Activated CD4-positive, alpha-beta T cell treated with anti-CD3 and anti-CD28 coated beads for 36 hours (primary cell): ENCODE data around the gene COA8. TPM values are rescaled to one million over a fixed set of nuclear protein-coding genes. Genes with fewer than 3 reads are reported as not detected.

Experiments
- ATAC-seq: fragments of 200-7000 bp; cut with Tn5 transposase; one replicate; pipeline ENCODE4 v1.10.0; 2021; ENCODE audit warnings: mild to moderate bottlenecking, moderate library complexity
- CTCF ChIA-PET: fragments of 350-600 bp; sonication (Branson Sonifier 250); formaldehyde crosslinking; loops from one replicate; lab custom pipeline; 2021; ENCODE audit warnings: antibody characterized with exemption; lab: Charles Lee
- POLR2A ChIA-PET: fragments of 350-600 bp; sonication (Branson Sonifier 250); formaldehyde crosslinking; loops from one replicate; lab custom pipeline; 2021; ENCODE audit warnings: antibody characterized with exemption, inconsistent platforms; lab: Charles Lee
- DNase-seq: peaks from one replicate; pipeline ENCODE4 v3.0.0-alpha.2; 2020
- H3K27ac Mint-ChIP-seq: one replicate; pipeline ENCODE4 v1.8.0; 2021; ENCODE audit warnings: mixed read lengths
- H3K27me3 Mint-ChIP-seq: one replicate; pipeline ENCODE4 v1.8.0; 2021; ENCODE audit warnings: mixed read lengths
- H3K36me3 Mint-ChIP-seq: one replicate; pipeline ENCODE4 v1.8.0; 2021; ENCODE audit warnings: low read depth, mixed read lengths
- H3K4me1 Mint-ChIP-seq: one replicate; pipeline ENCODE4 v1.8.0; 2021; ENCODE audit warnings: mixed read lengths
- H3K4me3 Mint-ChIP-seq: one replicate; pipeline ENCODE4 v1.8.0; 2021; ENCODE audit warnings: mild to moderate bottlenecking, moderate library complexity, mixed read lengths
- H3K9me3 Mint-ChIP-seq: one replicate; pipeline ENCODE4 v1.8.0; 2021; ENCODE audit warnings: low read depth, mixed read lengths
- intact Hi-C, 2 experiments: fragments of 100-400 bp; cut with DNase I in 1 of 2; cut with micrococcal nuclease in 1 of 2; formaldehyde crosslinking; loops; one replicate each; pipeline versions ENCODE4 v1.14.2 to v1.15.1; 2022 to 2024; cut with DNase I, micrococcal nuclease
- total RNA-seq, 2 experiments: library from RNA; stranded (reverse); gene quantifications; one replicate each; pipeline ENCODE4 v1.2.3, GENCODE V29; 2021

Gene COA8
- total RNA-seq, 2 experiments from 2014 or later: 39.6 to 41.7 TPM

- no peak overlapping the region for H3K4me3 Mint-ChIP-seq
- ChIA-PET CTCF (interaction anchor here (0.6 to 1.2 kb wide), 4 partner anchors 10 to 240 kb away, joined by 3 to 4 read pairs (median 4); no protein-coding TSS in a partner anchor), POLR2A (no interaction called here)
- peaks cover 21% of the 10 kb centered on the region for H3K4me1 Mint-ChIP-seq
- peaks cover 6% of the 10 kb centered on the region for H3K36me3 Mint-ChIP-seq
- no peaks in the 10 kb centered on the region for H3K27me3 Mint-ChIP-seq
- no peak for ATAC-seq
- H3K27ac Mint-ChIP-seq: no peak overlapping the region
- no peak for DNase-seq
- intact Hi-C loops: no loop called here
- no peaks in the 10 kb centered on the region for H3K9me3 Mint-ChIP-seq
These were observed 6.2 kb downstream of the COA8 start for GRCh38 chr14:103568952-103569351.

- H3K4me3 Mint-ChIP-seq: no peak overlapping the region
- H3K27ac Mint-ChIP-seq: no peak overlapping the region
- POLR2A ChIA-PET: no interaction called here
- intact Hi-C loops: no loop called here
- no peak for ATAC-seq
- H3K27me3 Mint-ChIP-seq: no peaks in the 10 kb centered on the region
- peaks cover 17% of the 10 kb centered on the region for H3K4me1 Mint-ChIP-seq
- CTCF ChIA-PET: interaction anchor here (0.6 to 1.2 kb wide), 4 partner anchors 10 to 239 kb away, joined by 3 to 4 read pairs (median 4); no protein-coding TSS in a partner anchor
- no peaks in the 10 kb centered on the region for H3K9me3 Mint-ChIP-seq
- DNase-seq: no peak
- H3K36me3 Mint-ChIP-seq: peaks cover 10% of the 10 kb centered on the region
These were observed 6.6 kb downstream of the COA8 start for GRCh38 chr14:103569408-103569807.

- DNase-seq (no peak), ATAC-seq (no peak)
- peaks cover 32% of the 10 kb centered on the region for H3K36me3 Mint-ChIP-seq
- ChIA-PET CTCF (interaction anchor here (0.6 to 1.3 kb wide), 3 partner anchors 10 to 213 kb away, joined by 3 to 6 read pairs (median 4); partner anchors contain the start of gene BAG5), POLR2A (no interaction called here)
- intact Hi-C loops: loop anchor here (5.0 kb wide), 2 partner anchors 103 to 178 kb away; no protein-coding TSS in a partner anchor
- H3K9me3 Mint-ChIP-seq: no peaks in the 10 kb centered on the region
- no peak overlapping the region for H3K4me3 Mint-ChIP-seq
- no peaks in the 10 kb centered on the region for H3K27me3 Mint-ChIP-seq
- H3K4me1 Mint-ChIP-seq: no peaks in the 10 kb centered on the region
- H3K27ac Mint-ChIP-seq: no peak overlapping the region
These were observed 11.3 kb downstream of the COA8 start for GRCh38 chr14:103574104-103574503.

- Mint-ChIP-seq H3K27me3 (no peaks in the 10 kb centered on the region), H3K4me1 (no peaks in the 10 kb centered on the region), H3K36me3 (peaks cover 32% of the 10 kb centered on the region), H3K4me3 (no peak overlapping the region), H3K27ac (no peak overlapping the region), H3K9me3 (no peaks in the 10 kb centered on the region)
- CTCF ChIA-PET: interaction anchor here (0.7 to 1.3 kb wide), 4 partner anchors 11 to 102 kb away, joined by 3 to 6 read pairs (median 3); no protein-coding TSS in a partner anchor
- intact Hi-C loops: loop anchor here (5.0 kb wide), 2 partner anchors 103 to 178 kb away; no protein-coding TSS in a partner anchor
- no peak for ATAC-seq
- DNase-seq: no peak
- POLR2A ChIA-PET: no interaction called here
These were observed 12.0 kb downstream of the COA8 start for GRCh38 chr14:103574707-103575285.

GRCh38 chr14:103576371-103577024 lies 13.7 kb downstream of the COA8 start:
- no peaks in the 10 kb centered on the region for H3K27me3 Mint-ChIP-seq
- no peak for DNase-seq
- no peaks in the 10 kb centered on the region for H3K4me1 Mint-ChIP-seq
- no peak overlapping the region for H3K4me3 Mint-ChIP-seq
- no peaks in the 10 kb centered on the region for H3K9me3 Mint-ChIP-seq
- intact Hi-C loops: no loop called here
- ChIA-PET CTCF (no interaction called here), POLR2A (no interaction called here)
- H3K36me3 Mint-ChIP-seq: peaks cover 32% of the 10 kb centered on the region
- ATAC-seq: no peak
- no peak overlapping the region for H3K27ac Mint-ChIP-seq

- H3K36me3 Mint-ChIP-seq: peaks cover 26% of the 10 kb centered on the region
- intact Hi-C loops: no loop called here
- ATAC-seq: no peak
These were observed 15.8 kb downstream of the COA8 start for GRCh38 chr14:103578401-103579075.

GRCh38 chr14:103581206-103581605 lies 18.4 kb downstream of the COA8 start:
- CTCF ChIA-PET: no interaction called here
- no peak overlapping the region for H3K27ac Mint-ChIP-seq
- H3K9me3 Mint-ChIP-seq: no peaks in the 10 kb centered on the region
- no peak overlapping the region for H3K4me3 Mint-ChIP-seq
- H3K4me1 Mint-ChIP-seq: no peaks in the 10 kb centered on the region
- peaks cover 15% of the 10 kb centered on the region for H3K36me3 Mint-ChIP-seq
- POLR2A ChIA-PET: no interaction called here
- no peaks in the 10 kb centered on the region for H3K27me3 Mint-ChIP-seq
- intact Hi-C loops: no loop called here
- no peak for DNase-seq
- ATAC-seq: no peak

More at GRCh38 chr14:103578401-103579075, 15.8 kb downstream of the COA8 start:
- H3K9me3 Mint-ChIP-seq: no peaks in the 10 kb centered on the region
- no peaks in the 10 kb centered on the region for H3K4me1 Mint-ChIP-seq
- H3K4me3 Mint-ChIP-seq: no peak overlapping the region
- H3K27ac Mint-ChIP-seq: no peak overlapping the region
- DNase-seq: no peak
- POLR2A ChIA-PET: no interaction called here
- CTCF ChIA-PET: no interaction called here
- no peaks in the 10 kb centered on the region for H3K27me3 Mint-ChIP-seq

- POLR2A ChIA-PET: no interaction called here
- intact Hi-C loops: no loop called here
These were observed 19.4 kb downstream of the COA8 start for GRCh38 chr14:103581954-103582703.

GRCh38 chr14:103584326-103584915 lies 21.7 kb downstream of the COA8 start:
- ATAC-seq: no peak
- H3K4me1 Mint-ChIP-seq: no peaks in the 10 kb centered on the region
- no peaks in the 10 kb centered on the region for H3K9me3 Mint-ChIP-seq
- H3K4me3 Mint-ChIP-seq: no peak overlapping the region
- ChIA-PET CTCF (no interaction called here), POLR2A (no interaction called here)
- no peaks in the 10 kb centered on the region for H3K27me3 Mint-ChIP-seq
- no peak overlapping the region for H3K27ac Mint-ChIP-seq
- no peak for DNase-seq
- intact Hi-C loops: no loop called here
- H3K36me3 Mint-ChIP-seq: peaks cover 6% of the 10 kb centered on the region

More at GRCh38 chr14:103581954-103582703, 19.4 kb downstream of the COA8 start:
- Mint-ChIP-seq H3K4me1 (no peaks in the 10 kb centered on the region), H3K9me3 (no peaks in the 10 kb centered on the region), H3K27me3 (no peaks in the 10 kb centered on the region), H3K27ac (no peak overlapping the region), H3K36me3 (peaks cover 12% of the 10 kb centered on the region), H3K4me3 (no peak overlapping the region)
- no peak for DNase-seq
- ATAC-seq: no peak
- CTCF ChIA-PET: no interaction called here

- peak; percentile 80 for ATAC-seq
- H3K27ac Mint-ChIP-seq: no peak overlapping the region
- peaks cover 6% of the 10 kb centered on the region for H3K4me1 Mint-ChIP-seq
- DNase-seq: no peak
- POLR2A ChIA-PET: interaction anchor here (0.6 kb wide), 1 partner anchor 1448 kb away, joined by 6 read pairs; no protein-coding TSS in a partner anchor
- CTCF ChIA-PET: no interaction called here
- H3K4me3 Mint-ChIP-seq: no peak overlapping the region
- no peaks in the 10 kb centered on the region for H3K27me3 Mint-ChIP-seq
- intact Hi-C loops: no loop called here
- H3K9me3 Mint-ChIP-seq: no peaks in the 10 kb centered on the region
- peaks cover 6% of the 10 kb centered on the region for H3K36me3 Mint-ChIP-seq
These were observed 30.8 kb downstream of the COA8 start for GRCh38 chr14:103593577-103593976.

- intact Hi-C loops: no loop called here
- H3K4me1 Mint-ChIP-seq: peaks cover 6% of the 10 kb centered on the region
- no peak overlapping the region for H3K27ac Mint-ChIP-seq
- H3K4me3 Mint-ChIP-seq: no peak overlapping the region
- H3K27me3 Mint-ChIP-seq: no peaks in the 10 kb centered on the region
- ChIA-PET CTCF (interaction anchor here (1.0 kb wide), 1 partner anchor 111 kb away, joined by 3 read pairs; no protein-coding TSS in a partner anchor), POLR2A (no interaction called here)
- ATAC-seq: no peak
- no peak for DNase-seq
- H3K9me3 Mint-ChIP-seq: no peaks in the 10 kb centered on the region
- peaks cover 6% of the 10 kb centered on the region for H3K36me3 Mint-ChIP-seq
These were observed 31.5 kb downstream of the COA8 start for GRCh38 chr14:103594265-103594664.
